ENCODE measurements around the gene RBM20.
"Not testable (repeated sequence)": the region's sequence is repeated elsewhere in the genome, so short reads cannot be mapped to it uniquely, and the experiment has no call there.

- TF ChIP-seq, protein P1, sequence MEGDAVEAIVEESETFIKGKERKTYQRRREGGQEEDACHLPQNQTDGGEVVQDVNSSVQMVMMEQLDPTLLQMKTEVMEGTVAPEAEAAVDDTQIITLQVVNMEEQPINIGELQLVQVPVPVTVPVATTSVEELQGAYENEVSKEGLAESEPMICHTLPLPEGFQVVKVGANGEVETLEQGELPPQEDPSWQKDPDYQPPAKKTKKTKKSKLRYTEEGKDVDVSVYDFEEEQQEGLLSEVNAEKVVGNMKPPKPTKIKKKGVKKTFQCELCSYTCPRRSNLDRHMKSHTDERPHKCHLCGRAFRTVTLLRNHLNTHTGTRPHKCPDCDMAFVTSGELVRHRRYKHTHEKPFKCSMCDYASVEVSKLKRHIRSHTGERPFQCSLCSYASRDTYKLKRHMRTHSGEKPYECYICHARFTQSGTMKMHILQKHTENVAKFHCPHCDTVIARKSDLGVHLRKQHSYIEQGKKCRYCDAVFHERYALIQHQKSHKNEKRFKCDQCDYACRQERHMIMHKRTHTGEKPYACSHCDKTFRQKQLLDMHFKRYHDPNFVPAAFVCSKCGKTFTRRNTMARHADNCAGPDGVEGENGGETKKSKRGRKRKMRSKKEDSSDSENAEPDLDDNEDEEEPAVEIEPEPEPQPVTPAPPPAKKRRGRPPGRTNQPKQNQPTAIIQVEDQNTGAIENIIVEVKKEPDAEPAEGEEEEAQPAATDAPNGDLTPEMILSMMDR (conservative IDR thresholded peaks at IDR 0.05; ENCODE audit: low read depth in 2 of 2): not testable (repeated sequence)
- not testable (repeated sequence) for TF ChIP-seq EZH2 (IDR thresholded peaks at IDR 0.05; ENCODE audit: low read depth, unreplicated experiment); CREB1 (CRISPR knock-in tag; IDR thresholded peaks at IDR 0.05; ENCODE audit: low read depth); REST (IDR thresholded peaks at IDR 0.05; ENCODE audit: unreplicated experiment)
Measured at GRCh38 chr10:110623316-110623715, 20.8 kb upstream of the RBM20 start.

Measured in GM23338 (cell line).